ENCODE measurements around the gene ANKHD1.

DNA sequence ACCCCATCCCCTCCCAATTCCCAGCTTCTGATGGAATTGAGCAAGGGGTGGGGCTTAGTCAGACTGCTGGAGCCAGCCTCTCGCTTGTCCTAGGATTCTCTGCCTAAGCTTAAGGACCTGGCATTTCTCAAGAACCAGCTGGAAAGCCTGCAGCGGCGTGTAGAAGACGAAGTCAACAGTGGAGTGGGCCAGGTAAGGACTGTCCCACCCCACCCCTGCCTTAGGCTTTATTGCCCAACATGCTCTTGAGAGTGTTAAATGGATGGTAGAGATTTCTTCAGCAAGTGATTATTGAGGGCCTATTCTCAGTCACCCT is 164.1 kb downstream of the ANKHD1 start:
- TF ChIP-seq, protein P1, sequence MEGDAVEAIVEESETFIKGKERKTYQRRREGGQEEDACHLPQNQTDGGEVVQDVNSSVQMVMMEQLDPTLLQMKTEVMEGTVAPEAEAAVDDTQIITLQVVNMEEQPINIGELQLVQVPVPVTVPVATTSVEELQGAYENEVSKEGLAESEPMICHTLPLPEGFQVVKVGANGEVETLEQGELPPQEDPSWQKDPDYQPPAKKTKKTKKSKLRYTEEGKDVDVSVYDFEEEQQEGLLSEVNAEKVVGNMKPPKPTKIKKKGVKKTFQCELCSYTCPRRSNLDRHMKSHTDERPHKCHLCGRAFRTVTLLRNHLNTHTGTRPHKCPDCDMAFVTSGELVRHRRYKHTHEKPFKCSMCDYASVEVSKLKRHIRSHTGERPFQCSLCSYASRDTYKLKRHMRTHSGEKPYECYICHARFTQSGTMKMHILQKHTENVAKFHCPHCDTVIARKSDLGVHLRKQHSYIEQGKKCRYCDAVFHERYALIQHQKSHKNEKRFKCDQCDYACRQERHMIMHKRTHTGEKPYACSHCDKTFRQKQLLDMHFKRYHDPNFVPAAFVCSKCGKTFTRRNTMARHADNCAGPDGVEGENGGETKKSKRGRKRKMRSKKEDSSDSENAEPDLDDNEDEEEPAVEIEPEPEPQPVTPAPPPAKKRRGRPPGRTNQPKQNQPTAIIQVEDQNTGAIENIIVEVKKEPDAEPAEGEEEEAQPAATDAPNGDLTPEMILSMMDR (IDR thresholded peaks at IDR 0.05), result no peak
- TF ChIP-seq TAF1 (IDR thresholded peaks at IDR 0.05; ENCODE audit: borderline replicate concordance, low read depth, low read length), result no peak
- TF ChIP-seq FOXM1 (IDR thresholded peaks at IDR 0.05; ENCODE audit: low read depth), result no peak
- no peak for TF ChIP-seq MXI1 (IDR thresholded peaks at IDR 0.05; ENCODE audit: low read depth, low read length)

Data from SK-N-SH (cell line).